WTC11 (cell line): ENCODE results near the gene ATP6V0B. TPM values are rescaled to one million over a fixed set of nuclear protein-coding genes. Genes with fewer than 3 reads are reported as not detected.

Experiments
- CREB1 ChIP-seq: sonication (generic); formaldehyde crosslinking; IDR thresholded peaks from 2 replicates; pipeline ENCODE4 v1.8.0; 2023; ENCODE audit warnings: mild to moderate bottlenecking, missing genetic modification reagents
- FOXP1 ChIP-seq: sonication (generic); formaldehyde crosslinking; IDR thresholded peaks from 2 replicates; pipeline ENCODE4 v1.8.0; 2022; ENCODE audit warnings: missing genetic modification reagents, mild to moderate bottlenecking, moderate library complexity, borderline replicate concordance
- HMGA2 ChIP-seq: fragments of 250-450 bp; sonication (Bioruptor Pico); IDR thresholded peaks from 2 replicates; pipeline ENCODE4 v1.4.0; 2021; ENCODE audit warnings: mild to moderate bottlenecking, moderate library complexity
- IRF1 ChIP-seq: sonication (generic); formaldehyde crosslinking; IDR thresholded peaks from 2 replicates; pipeline ENCODE4 v1.8.0; 2023; ENCODE audit warnings: missing genetic modification reagents
- NR2C2 ChIP-seq: sonication (generic); formaldehyde crosslinking; IDR thresholded peaks from 2 replicates; pipeline ENCODE4 v1.8.0; 2022; ENCODE audit warnings: mild to moderate bottlenecking, missing genetic modification reagents
- PRRX2 ChIP-seq: fragments of 250-450 bp; sonication (Bioruptor Pico); IDR thresholded peaks from 2 replicates; pipeline ENCODE4 v1.8.0; 2021; ENCODE audit warnings: mild to moderate bottlenecking
- SOX15 ChIP-seq: fragments of 250-450 bp; sonication (Bioruptor Pico); IDR thresholded peaks from 2 replicates; pipeline ENCODE4 v1.9.0; 2021; ENCODE audit warnings: mild to moderate bottlenecking
- TP53 ChIP-seq: sonication (generic); formaldehyde crosslinking; IDR thresholded peaks from 2 replicates; pipeline ENCODE4 v1.8.1; 2023; ENCODE audit warnings: mild to moderate bottlenecking, missing genetic modification reagents
- ZNF232 ChIP-seq: sonication (generic); formaldehyde crosslinking; IDR thresholded peaks from 2 replicates; pipeline ENCODE4 v1.8.0; 2022; ENCODE audit warnings: mild to moderate bottlenecking, missing genetic modification reagents
- ZNF416 ChIP-seq: fragments of 250-450 bp; sonication (Bioruptor Pico); IDR thresholded peaks from 2 replicates; pipeline ENCODE4 v1.9.0; 2021; ENCODE audit warnings: mild to moderate bottlenecking, inconsistent platforms
- total RNA-seq: library from RNA; stranded (reverse); gene quantifications from 3 replicates; pipeline ENCODE4 v1.2.3, GENCODE V29; 2021
- TF ChIP-seq, protein P1 (sequence below): fragments of 250-450 bp; sonication (Bioruptor Pico); IDR thresholded peaks from 2 replicates; pipeline ENCODE4 v2.1.2; 2022; ENCODE audit warnings: mild to moderate bottlenecking, moderate library complexity
- TF ChIP-seq, protein P2 (sequence below): sonication (generic); formaldehyde crosslinking; IDR thresholded peaks from 2 replicates; pipeline ENCODE4 v1.8.1; 2023; ENCODE audit warnings: mild to moderate bottlenecking, moderate library complexity, missing genetic modification reagents
- TF ChIP-seq, protein P3 (sequence below): sonication (generic); formaldehyde crosslinking; conservative IDR thresholded peaks from 2 replicates; pipeline ENCODE4 v1.8.1; 2023; ENCODE audit warnings: mild to moderate bottlenecking, low read depth, missing genetic modification reagents, moderate library complexity
- TF ChIP-seq, protein P4 (sequence below): sonication (generic); formaldehyde crosslinking; IDR thresholded peaks from 2 replicates; pipeline ENCODE4 v1.8.1; 2022; ENCODE audit warnings: low read depth, mild to moderate bottlenecking, moderate library complexity, missing genetic modification reagents, borderline replicate concordance
- TF ChIP-seq, protein P5 (sequence below): sonication (generic); formaldehyde crosslinking; IDR thresholded peaks from 2 replicates; pipeline ENCODE4 v1.8.1; 2023; ENCODE audit warnings: mild to moderate bottlenecking, missing genetic modification reagents
- TF ChIP-seq, protein P6 (sequence below): sonication (generic); formaldehyde crosslinking; IDR thresholded peaks from 2 replicates; pipeline ENCODE4 v1.8.0; 2023; ENCODE audit warnings: mild to moderate bottlenecking, missing genetic modification reagents
- TF ChIP-seq, protein P7 (sequence below): sonication (generic); formaldehyde crosslinking; IDR thresholded peaks from 2 replicates; pipeline ENCODE4 v1.8.0; 2022; ENCODE audit warnings: mild to moderate bottlenecking, missing genetic modification reagents
- TF ChIP-seq, protein P8 (sequence below): sonication (generic); formaldehyde crosslinking; IDR thresholded peaks from 2 replicates; pipeline ENCODE4 v1.8.0; 2022; ENCODE audit warnings: mild to moderate bottlenecking, missing genetic modification reagents

The ATP6V0B gene
- total RNA-seq, 1 experiment from 2014 or later = 110 TPM

GRCh38 chr1:43991476-43992231, 16.9 kb downstream of the ATP6V0B start, which contains the start of gene CCDC24 (continued):
- TF ChIP-seq, protein P1, sequence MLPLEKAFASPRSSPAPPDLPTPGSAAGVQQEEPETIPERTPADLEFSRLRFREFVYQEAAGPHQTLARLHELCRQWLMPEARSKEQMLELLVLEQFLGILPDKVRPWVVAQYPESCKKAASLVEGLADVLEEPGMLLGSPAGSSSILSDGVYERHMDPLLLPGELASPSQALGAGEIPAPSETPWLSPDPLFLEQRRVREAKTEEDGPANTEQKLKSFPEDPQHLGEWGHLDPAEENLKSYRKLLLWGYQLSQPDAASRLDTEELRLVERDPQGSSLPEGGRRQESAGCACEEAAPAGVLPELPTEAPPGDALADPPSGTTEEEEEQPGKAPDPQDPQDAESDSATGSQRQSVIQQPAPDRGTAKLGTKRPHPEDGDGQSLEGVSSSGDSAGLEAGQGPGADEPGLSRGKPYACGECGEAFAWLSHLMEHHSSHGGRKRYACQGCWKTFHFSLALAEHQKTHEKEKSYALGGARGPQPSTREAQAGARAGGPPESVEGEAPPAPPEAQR (CRISPR knock-in tag) = no peak
- no peak for TF ChIP-seq FOXP1 (CRISPR knock-in tag)
- no peak for TF ChIP-seq SOX15
- no peak for TF ChIP-seq NR2C2 (CRISPR knock-in tag)
- no peak for TF ChIP-seq IRF1
- TF ChIP-seq TP53 = no peak; the same call in 1 of the 2 replicates
- no peak for TF ChIP-seq CREB1 (CRISPR knock-in tag)
- TF ChIP-seq HMGA2 (CRISPR knock-in tag) = no peak
- 0 out of 2 replicates have a peak, but pooled peaks have one; percentile 6 for TF ChIP-seq PRRX2 (CRISPR knock-in tag)
- TF ChIP-seq, protein P2, sequence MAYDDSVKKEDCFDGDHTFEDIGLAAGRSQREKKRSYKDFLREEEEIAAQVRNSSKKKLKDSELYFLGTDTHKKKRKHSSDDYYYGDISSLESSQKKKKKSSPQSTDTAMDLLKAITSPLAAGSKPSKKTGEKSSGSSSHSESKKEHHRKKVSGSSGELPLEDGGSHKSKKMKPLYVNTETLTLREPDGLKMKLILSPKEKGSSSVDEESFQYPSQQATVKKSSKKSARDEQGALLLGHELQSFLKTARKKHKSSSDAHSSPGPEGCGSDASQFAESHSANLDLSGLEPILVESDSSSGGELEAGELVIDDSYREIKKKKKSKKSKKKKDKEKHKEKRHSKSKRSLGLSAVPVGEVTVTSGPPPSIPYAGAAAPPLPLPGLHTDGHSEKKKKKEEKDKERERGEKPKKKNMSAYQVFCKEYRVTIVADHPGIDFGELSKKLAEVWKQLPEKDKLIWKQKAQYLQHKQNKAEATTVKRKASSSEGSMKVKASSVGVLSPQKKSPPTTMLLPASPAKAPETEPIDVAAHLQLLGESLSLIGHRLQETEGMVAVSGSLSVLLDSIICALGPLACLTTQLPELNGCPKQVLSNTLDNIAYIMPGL (CRISPR knock-in tag) = peak; percentile 43; the same call in 1 of the 2 replicates
- TF ChIP-seq, protein P3, sequence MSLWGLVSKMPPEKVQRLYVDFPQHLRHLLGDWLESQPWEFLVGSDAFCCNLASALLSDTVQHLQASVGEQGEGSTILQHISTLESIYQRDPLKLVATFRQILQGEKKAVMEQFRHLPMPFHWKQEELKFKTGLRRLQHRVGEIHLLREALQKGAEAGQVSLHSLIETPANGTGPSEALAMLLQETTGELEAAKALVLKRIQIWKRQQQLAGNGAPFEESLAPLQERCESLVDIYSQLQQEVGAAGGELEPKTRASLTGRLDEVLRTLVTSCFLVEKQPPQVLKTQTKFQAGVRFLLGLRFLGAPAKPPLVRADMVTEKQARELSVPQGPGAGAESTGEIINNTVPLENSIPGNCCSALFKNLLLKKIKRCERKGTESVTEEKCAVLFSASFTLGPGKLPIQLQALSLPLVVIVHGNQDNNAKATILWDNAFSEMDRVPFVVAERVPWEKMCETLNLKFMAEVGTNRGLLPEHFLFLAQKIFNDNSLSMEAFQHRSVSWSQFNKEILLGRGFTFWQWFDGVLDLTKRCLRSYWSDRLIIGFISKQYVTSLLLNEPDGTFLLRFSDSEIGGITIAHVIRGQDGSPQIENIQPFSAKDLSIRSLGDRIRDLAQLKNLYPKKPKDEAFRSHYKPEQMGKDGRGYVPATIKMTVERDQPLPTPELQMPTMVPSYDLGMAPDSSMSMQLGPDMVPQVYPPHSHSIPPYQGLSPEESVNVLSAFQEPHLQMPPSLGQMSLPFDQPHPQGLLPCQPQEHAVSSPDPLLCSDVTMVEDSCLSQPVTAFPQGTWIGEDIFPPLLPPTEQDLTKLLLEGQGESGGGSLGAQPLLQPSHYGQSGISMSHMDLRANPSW = no peak
- TF ChIP-seq, protein P4, sequence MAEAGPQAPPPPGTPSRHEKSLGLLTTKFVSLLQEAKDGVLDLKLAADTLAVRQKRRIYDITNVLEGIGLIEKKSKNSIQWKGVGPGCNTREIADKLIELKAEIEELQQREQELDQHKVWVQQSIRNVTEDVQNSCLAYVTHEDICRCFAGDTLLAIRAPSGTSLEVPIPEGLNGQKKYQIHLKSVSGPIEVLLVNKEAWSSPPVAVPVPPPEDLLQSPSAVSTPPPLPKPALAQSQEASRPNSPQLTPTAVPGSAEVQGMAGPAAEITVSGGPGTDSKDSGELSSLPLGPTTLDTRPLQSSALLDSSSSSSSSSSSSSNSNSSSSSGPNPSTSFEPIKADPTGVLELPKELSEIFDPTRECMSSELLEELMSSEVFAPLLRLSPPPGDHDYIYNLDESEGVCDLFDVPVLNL = no peak
- TF ChIP-seq, protein P5, sequence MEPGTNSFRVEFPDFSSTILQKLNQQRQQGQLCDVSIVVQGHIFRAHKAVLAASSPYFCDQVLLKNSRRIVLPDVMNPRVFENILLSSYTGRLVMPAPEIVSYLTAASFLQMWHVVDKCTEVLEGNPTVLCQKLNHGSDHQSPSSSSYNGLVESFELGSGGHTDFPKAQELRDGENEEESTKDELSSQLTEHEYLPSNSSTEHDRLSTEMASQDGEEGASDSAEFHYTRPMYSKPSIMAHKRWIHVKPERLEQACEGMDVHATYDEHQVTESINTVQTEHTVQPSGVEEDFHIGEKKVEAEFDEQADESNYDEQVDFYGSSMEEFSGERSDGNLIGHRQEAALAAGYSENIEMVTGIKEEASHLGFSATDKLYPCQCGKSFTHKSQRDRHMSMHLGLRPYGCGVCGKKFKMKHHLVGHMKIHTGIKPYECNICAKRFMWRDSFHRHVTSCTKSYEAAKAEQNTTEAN (CRISPR knock-in tag) = no peak
- no peak for TF ChIP-seq ZNF416 (CRISPR knock-in tag)
- TF ChIP-seq, protein P6, sequence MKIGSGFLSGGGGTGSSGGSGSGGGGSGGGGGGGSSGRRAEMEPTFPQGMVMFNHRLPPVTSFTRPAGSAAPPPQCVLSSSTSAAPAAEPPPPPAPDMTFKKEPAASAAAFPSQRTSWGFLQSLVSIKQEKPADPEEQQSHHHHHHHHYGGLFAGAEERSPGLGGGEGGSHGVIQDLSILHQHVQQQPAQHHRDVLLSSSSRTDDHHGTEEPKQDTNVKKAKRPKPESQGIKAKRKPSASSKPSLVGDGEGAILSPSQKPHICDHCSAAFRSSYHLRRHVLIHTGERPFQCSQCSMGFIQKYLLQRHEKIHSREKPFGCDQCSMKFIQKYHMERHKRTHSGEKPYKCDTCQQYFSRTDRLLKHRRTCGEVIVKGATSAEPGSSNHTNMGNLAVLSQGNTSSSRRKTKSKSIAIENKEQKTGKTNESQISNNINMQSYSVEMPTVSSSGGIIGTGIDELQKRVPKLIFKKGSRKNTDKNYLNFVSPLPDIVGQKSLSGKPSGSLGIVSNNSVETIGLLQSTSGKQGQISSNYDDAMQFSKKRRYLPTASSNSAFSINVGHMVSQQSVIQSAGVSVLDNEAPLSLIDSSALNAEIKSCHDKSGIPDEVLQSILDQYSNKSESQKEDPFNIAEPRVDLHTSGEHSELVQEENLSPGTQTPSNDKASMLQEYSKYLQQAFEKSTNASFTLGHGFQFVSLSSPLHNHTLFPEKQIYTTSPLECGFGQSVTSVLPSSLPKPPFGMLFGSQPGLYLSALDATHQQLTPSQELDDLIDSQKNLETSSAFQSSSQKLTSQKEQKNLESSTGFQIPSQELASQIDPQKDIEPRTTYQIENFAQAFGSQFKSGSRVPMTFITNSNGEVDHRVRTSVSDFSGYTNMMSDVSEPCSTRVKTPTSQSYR (CRISPR knock-in tag) = no peak
- TF ChIP-seq, protein P7, sequence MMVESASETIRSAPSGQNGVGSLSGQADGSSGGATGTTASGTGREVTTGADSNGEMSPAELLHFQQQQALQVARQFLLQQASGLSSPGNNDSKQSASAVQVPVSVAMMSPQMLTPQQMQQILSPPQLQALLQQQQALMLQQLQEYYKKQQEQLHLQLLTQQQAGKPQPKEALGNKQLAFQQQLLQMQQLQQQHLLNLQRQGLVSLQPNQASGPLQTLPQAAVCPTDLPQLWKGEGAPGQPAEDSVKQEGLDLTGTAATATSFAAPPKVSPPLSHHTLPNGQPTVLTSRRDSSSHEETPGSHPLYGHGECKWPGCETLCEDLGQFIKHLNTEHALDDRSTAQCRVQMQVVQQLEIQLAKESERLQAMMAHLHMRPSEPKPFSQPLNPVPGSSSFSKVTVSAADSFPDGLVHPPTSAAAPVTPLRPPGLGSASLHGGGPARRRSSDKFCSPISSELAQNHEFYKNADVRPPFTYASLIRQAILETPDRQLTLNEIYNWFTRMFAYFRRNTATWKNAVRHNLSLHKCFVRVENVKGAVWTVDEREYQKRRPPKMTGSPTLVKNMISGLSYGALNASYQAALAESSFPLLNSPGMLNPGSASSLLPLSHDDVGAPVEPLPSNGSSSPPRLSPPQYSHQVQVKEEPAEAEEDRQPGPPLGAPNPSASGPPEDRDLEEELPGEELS (CRISPR knock-in tag) = no peak; the same call in 1 of the 2 replicates
- TF ChIP-seq, protein P8, sequence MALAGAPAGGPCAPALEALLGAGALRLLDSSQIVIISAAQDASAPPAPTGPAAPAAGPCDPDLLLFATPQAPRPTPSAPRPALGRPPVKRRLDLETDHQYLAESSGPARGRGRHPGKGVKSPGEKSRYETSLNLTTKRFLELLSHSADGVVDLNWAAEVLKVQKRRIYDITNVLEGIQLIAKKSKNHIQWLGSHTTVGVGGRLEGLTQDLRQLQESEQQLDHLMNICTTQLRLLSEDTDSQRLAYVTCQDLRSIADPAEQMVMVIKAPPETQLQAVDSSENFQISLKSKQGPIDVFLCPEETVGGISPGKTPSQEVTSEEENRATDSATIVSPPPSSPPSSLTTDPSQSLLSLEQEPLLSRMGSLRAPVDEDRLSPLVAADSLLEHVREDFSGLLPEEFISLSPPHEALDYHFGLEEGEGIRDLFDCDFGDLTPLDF (CRISPR knock-in tag) = 0 out of 2 replicates have a peak, but pooled peaks have one; percentile 3
- 0 out of 2 replicates have a peak, but pooled peaks have one; percentile 50 for TF ChIP-seq ZNF232 (CRISPR knock-in tag)
